HepG2 (cell line): ENCODE data around the gene HINFP. TPM values are rescaled to one million over a fixed set of nuclear protein-coding genes. Genes with fewer than 3 reads are reported as not detected.
A peak's percentile ranks its signal among the peaks of the same experiment; 100 is the strongest.

Experiments
- ATF5 ChIP-seq: sonication (generic); formaldehyde crosslinking; IDR thresholded peaks from 2 replicates; pipeline ENCODE4 v1.4.0; 2020; ENCODE audit warnings: mild to moderate bottlenecking, low read depth, missing genetic modification reagents
- ATF6 ChIP-seq: sonication (generic); formaldehyde crosslinking; conservative IDR thresholded peaks from 2 replicates; pipeline ENCODE4 v1.4.0; 2020; ENCODE audit warnings: missing genetic modification reagents
- ATRX ChIP-seq: sonication (generic); formaldehyde crosslinking; IDR thresholded peaks from 2 replicates; pipeline ENCODE4 v1.4.0; 2020; ENCODE audit warnings: missing genetic modification reagents, borderline replicate concordance
- DMTF1 ChIP-seq: sonication (generic); formaldehyde crosslinking; IDR thresholded peaks from 2 replicates; pipeline ENCODE4 v1.4.0; 2020; ENCODE audit warnings: mild to moderate bottlenecking, missing genetic modification reagents
- FOXP1 ChIP-seq, 2 experiments: fragments of 450-650 bp in 1 of 2; IDR thresholded peaks; 2 replicates each; pipeline ENCODE4 v1.6.1; 2017 to 2018; ENCODE audit warnings: antibody characterized with exemption in 1 of 2
- HOXA3 ChIP-seq: sonication (generic); formaldehyde crosslinking; IDR thresholded peaks from 2 replicates; pipeline ENCODE4 v1.5.0; 2020; ENCODE audit warnings: missing genetic modification reagents
- ZBTB43 ChIP-seq: sonication (generic); formaldehyde crosslinking; conservative IDR thresholded peaks from 2 replicates; pipeline ENCODE4 v1.4.0; 2020; ENCODE audit warnings: missing genetic modification reagents
- ZFP41 ChIP-seq: sonication (generic); formaldehyde crosslinking; IDR thresholded peaks from 2 replicates; pipeline ENCODE4 v1.4.0; 2020; ENCODE audit warnings: mild to moderate bottlenecking, missing genetic modification reagents, borderline replicate concordance
- ZMYM4 ChIP-seq: sonication (generic); formaldehyde crosslinking; IDR thresholded peaks from 2 replicates; pipeline ENCODE4 v1.8.1; 2023; ENCODE audit warnings: mild to moderate bottlenecking, missing genetic modification reagents
- ZNF10 ChIP-seq: sonication (generic); formaldehyde crosslinking; IDR thresholded peaks from 2 replicates; pipeline ENCODE4 v1.4.0; 2020; ENCODE audit warnings: mild to moderate bottlenecking, low read depth, missing genetic modification reagents, borderline replicate concordance
- ZNF143 ChIP-seq: sonication (generic); formaldehyde crosslinking; IDR thresholded peaks from 2 replicates; pipeline ENCODE4 v1.4.0; 2020; ENCODE audit warnings: missing genetic modification reagents
- ZNF20 ChIP-seq: sonication (generic); formaldehyde crosslinking; IDR thresholded peaks from 2 replicates; pipeline ENCODE4 v1.4.0; 2020; ENCODE audit warnings: mild to moderate bottlenecking, moderate library complexity, missing genetic modification reagents
- ZNF207 ChIP-seq: fragments of 450-650 bp; IDR thresholded peaks from 2 replicates; pipeline ENCODE4 v1.6.1; 2016; ENCODE audit warnings: antibody characterized with exemption, borderline replicate concordance
- ZNF256 ChIP-seq: sonication (generic); formaldehyde crosslinking; conservative IDR thresholded peaks from 2 replicates; pipeline ENCODE4 v1.4.0; 2020; ENCODE audit warnings: missing genetic modification reagents
- ZNF274 ChIP-seq: sonication (generic); formaldehyde crosslinking; IDR thresholded peaks from 2 replicates; pipeline ENCODE4 v1.5.1; 2020; ENCODE audit warnings: mild to moderate bottlenecking, missing genetic modification reagents
- ZNF326 ChIP-seq: sonication (generic); formaldehyde crosslinking; IDR thresholded peaks from 2 replicates; pipeline ENCODE4 v1.4.0; 2020; ENCODE audit warnings: missing genetic modification reagents, borderline replicate concordance
- ZNF335 ChIP-seq: sonication (generic); formaldehyde crosslinking; IDR thresholded peaks from 2 replicates; pipeline ENCODE4 v1.4.0; 2020; ENCODE audit warnings: missing genetic modification reagents
- ZNF556 ChIP-seq: sonication (generic); formaldehyde crosslinking; IDR thresholded peaks from 2 replicates; pipeline ENCODE4 v1.4.0; 2020; ENCODE audit warnings: mild to moderate bottlenecking, missing genetic modification reagents, borderline replicate concordance
- ZNF709 ChIP-seq: sonication (generic); formaldehyde crosslinking; IDR thresholded peaks from 2 replicates; pipeline ENCODE4 v1.5.0; 2020; ENCODE audit warnings: mild to moderate bottlenecking, missing genetic modification reagents
- ZNF740 ChIP-seq: sonication (generic); formaldehyde crosslinking; IDR thresholded peaks from 2 replicates; pipeline ENCODE4 v1.4.0; 2020; ENCODE audit warnings: missing genetic modification reagents
- ZNF790 ChIP-seq: sonication (generic); formaldehyde crosslinking; IDR thresholded peaks from 2 replicates; pipeline ENCODE4 v1.8.0; 2022; ENCODE audit warnings: missing genetic modification reagents, mild to moderate bottlenecking, borderline replicate concordance
- polyA plus RNA-seq, 8 experiments: library from polyadenylated mRNA; depleted of rRNA in 3 of 8; stranded (reverse) in 7 of 8; unstranded in 1 of 8; fragments of >200 nt; fragmentation: Illumina TruSeq in 4 of 8; extraction: Trizol in 4 of 8; gene quantifications; 2 replicates each; pipeline versions ENCODE4 v1.2.1 to v1.2.3, GENCODE V29; 2011 to 2016; ENCODE audit warnings: low read depth in 4 of 8, missing spikeins in 1 of 8, mixed read lengths in 1 of 8; ENCODE audit not compliant: insufficient read depth in 1 of 8
- total RNA-seq, 5 experiments: library from RNA; depleted of rRNA; stranded (reverse); fragments of >200 nt; fragmentation: Illumina TruSeq; extraction: Trizol; gene quantifications; 2 replicates each; pipeline ENCODE4 v1.2.3, GENCODE V29; 2016; ENCODE audit warnings: low read depth in 1 of 5

HINFP gene
- total and polyA plus RNA-seq, 2 of the 13 experiments (the other 11 are each of a cell fraction or from before 2014, with no cell fraction given): 15.1 to 21.4 TPM

GRCh38 chr11:119168471-119169281 is 47.3 kb downstream of the HINFP start, which contains the start of gene NLRX1 (continued):
- 0 out of 2 replicates have a peak, but pooled peaks have one; percentile 27 for TF ChIP-seq ZBTB43 (CRISPR knock-in tag)
- no peak for TF ChIP-seq DMTF1 (CRISPR knock-in tag)
- TF ChIP-seq ZNF143 (CRISPR knock-in tag): peak; percentile 62
- no peak for TF ChIP-seq ZNF207
- TF ChIP-seq ZNF10: no peak
- TF ChIP-seq ATF6 (CRISPR knock-in tag): peak; percentile 62; the same call in 1 of the 2 replicates
- TF ChIP-seq ZNF335 (CRISPR knock-in tag): no peak
- TF ChIP-seq ATF5 (CRISPR knock-in tag): no peak; the same call in 1 of the 2 replicates
- no peak; the same call in 1 of the 2 replicates for TF ChIP-seq ZNF274 (CRISPR knock-in tag)
- peak; percentile 54 for TF ChIP-seq ZMYM4 (CRISPR knock-in tag)
- TF ChIP-seq ZNF790 (CRISPR knock-in tag): no peak
- peak; percentile 11; the same call in 1 of the 2 replicates for TF ChIP-seq HOXA3 (CRISPR knock-in tag)
- TF ChIP-seq ZNF740 (CRISPR knock-in tag): peak; percentile 65; the same call in 1 of the 2 replicates
- no peak for TF ChIP-seq ZNF256
- TF ChIP-seq FOXP1 (IDR thresholded peaks at IDR 0.05): no peak
- no peak for TF ChIP-seq FOXP1 (CRISPR knock-in tag; IDR thresholded peaks at IDR 0.05)
- TF ChIP-seq ZNF20: no peak
- no peak for TF ChIP-seq ATRX (CRISPR knock-in tag)
- no peak for TF ChIP-seq ZFP41
- no peak for TF ChIP-seq ZNF326 (CRISPR knock-in tag)
- TF ChIP-seq ZNF709 (CRISPR knock-in tag): peak; percentile 31; the same call in 1 of the 2 replicates
- no peak for TF ChIP-seq ZNF556
